ENCODE results near the gene VTA1. TPM values are rescaled to one million over a fixed set of nuclear protein-coding genes. Genes with fewer than 3 reads are reported as not detected.
A peak's percentile ranks its signal among the peaks of the same experiment; 100 is the strongest.

Gene VTA1
- polyA plus RNA-seq, 1 of the 3 experiments (the other 2 are of a cell fraction): 60.1 TPM

- POLR2A ChIA-PET: no interaction called here
- Histone ChIP-seq H3K36me3 (replicated peaks in 1 of 2; ENCODE audit: control insufficient read depth in 1 of 2, insufficient read depth in 2 of 2, low read length in 1 of 2) (no peaks in the 10 kb centered on the region), H3K4me2 (no peak overlapping the region), H4K20me1 (ENCODE audit: insufficient read depth) (no peaks in the 10 kb centered on the region), H3K79me2 (ENCODE audit: insufficient read depth) (no peaks in the 10 kb centered on the region), H3K27ac (ENCODE audit: low read depth in 2 of 2, low read length in 1 of 2) (no peak overlapping the region), H2AFZ (ENCODE audit: low read depth) (no peak overlapping the region), H3K9ac (no peak overlapping the region), H3K9me2 (no peaks in the 10 kb centered on the region), H3K27me3 (ENCODE audit: insufficient read depth) (no peaks in the 10 kb centered on the region), H3K4me1 (ENCODE audit: control insufficient read depth in 1 of 2, insufficient read depth in 2 of 2, low read depth in 1 of 2, low read length in 1 of 2) (no peaks in the 10 kb centered on the region; a peak in 2 of 4 replicates), H3K9me3 (no peaks in the 10 kb centered on the region), H3K4me3 (ENCODE audit: low read depth in 2 of 2, low read length in 1 of 2) (no peak overlapping the region), H3F3A (replicated peaks; ENCODE audit: insufficient read depth) (no peaks in the 10 kb centered on the region)
- 70% methylated on average over 8 of the region's 8 CpGs for WGBS (ENCODE audit: low lambda C conversion rate)
- no peak for DNase-seq
- CTCF ChIA-PET: interaction anchor here (1.2 kb wide), 1 partner anchor 12 kb away, joined by 3 read pairs; no protein-coding TSS in a partner anchor
- TF ChIP-seq RXRA (IDR thresholded peaks at IDR 0.05; ENCODE audit: borderline replicate concordance, low read depth) (no peak), PBX3 (IDR thresholded peaks at IDR 0.05) (no peak)
Observed at GRCh38 chr6:142233945-142234682, 87.1 kb downstream of the VTA1 start.

GRCh38 chr6:142235272-142235671 lies 88.2 kb downstream of the VTA1 start:
- WGBS (ENCODE audit: low lambda C conversion rate): 43% methylated on average over 3 of the region's 3 CpGs
- Histone ChIP-seq H3K27ac (ENCODE audit: low read depth in 2 of 2, low read length in 1 of 2) (peak overlapping the region in 1 of 2 experiments; percentile 43; a peak in 1 of 4 replicates), H3K9me3 (no peaks in the 10 kb centered on the region), H3K79me2 (ENCODE audit: insufficient read depth) (no peaks in the 10 kb centered on the region), H3K27me3 (ENCODE audit: insufficient read depth) (no peaks in the 10 kb centered on the region), H2AFZ (ENCODE audit: low read depth) (no peak overlapping the region), H3K9me2 (no peaks in the 10 kb centered on the region), H4K20me1 (ENCODE audit: insufficient read depth) (no peaks in the 10 kb centered on the region), H3K9ac (no peak overlapping the region), H3F3A (replicated peaks; ENCODE audit: insufficient read depth) (no peaks in the 10 kb centered on the region), H3K36me3 (replicated peaks in 1 of 2; ENCODE audit: control insufficient read depth in 1 of 2, insufficient read depth in 2 of 2, low read length in 1 of 2) (no peaks in the 10 kb centered on the region), H3K4me3 (ENCODE audit: low read depth in 2 of 2, low read length in 1 of 2) (no peak overlapping the region), H3K4me1 (ENCODE audit: control insufficient read depth in 1 of 2, insufficient read depth in 2 of 2, low read depth in 1 of 2, low read length in 1 of 2) (no peaks in the 10 kb centered on the region; a peak in 2 of 4 replicates), H3K4me2 (no peak overlapping the region)
- no peak for DNase-seq
- ChIA-PET CTCF (no interaction called here), POLR2A (no interaction called here)
- no peak for TF ChIP-seq FOXJ3 (CRISPR knock-in tag; IDR thresholded peaks at IDR 0.05)
- TF ChIP-seq GATA2 (CRISPR knock-in tag; IDR thresholded peaks at IDR 0.05): no peak
- no peak for TF ChIP-seq RXRA (IDR thresholded peaks at IDR 0.05; ENCODE audit: borderline replicate concordance, low read depth)
- no peak for TF ChIP-seq MAX (IDR thresholded peaks at IDR 0.05; ENCODE audit: low read depth)
- TF ChIP-seq TCF12 (IDR thresholded peaks at IDR 0.05): no peak
- no peak for TF ChIP-seq EZH2phosphoT487 (IDR thresholded peaks at IDR 0.05; ENCODE audit: borderline replicate concordance, low read depth)
- no peak for TF ChIP-seq EP300 (IDR thresholded peaks at IDR 0.05; ENCODE audit: borderline replicate concordance in 1 of 2, low read depth in 1 of 2, low read length in 1 of 2)
- no peak for TF ChIP-seq TEAD4 (IDR thresholded peaks at IDR 0.05; ENCODE audit: borderline replicate concordance, insufficient read depth)
- TF ChIP-seq TAF1 (IDR thresholded peaks at IDR 0.05; ENCODE audit: borderline replicate concordance, low read depth, low read length): no peak
- no peak for TF ChIP-seq GABPA (IDR thresholded peaks at IDR 0.05; ENCODE audit: low read depth)
- TF ChIP-seq POLR2AphosphoS5 (IDR thresholded peaks at IDR 0.05; ENCODE audit: low read depth, low read length): no peak
- no peak for TF ChIP-seq PBX3 (IDR thresholded peaks at IDR 0.05)
- no peak for TF ChIP-seq ZBTB33 (IDR thresholded peaks at IDR 0.05; ENCODE audit: borderline replicate concordance, low read depth)
